ENCODE measurements around the gene CSRP2.

The CSRP2 gene

DNA sequence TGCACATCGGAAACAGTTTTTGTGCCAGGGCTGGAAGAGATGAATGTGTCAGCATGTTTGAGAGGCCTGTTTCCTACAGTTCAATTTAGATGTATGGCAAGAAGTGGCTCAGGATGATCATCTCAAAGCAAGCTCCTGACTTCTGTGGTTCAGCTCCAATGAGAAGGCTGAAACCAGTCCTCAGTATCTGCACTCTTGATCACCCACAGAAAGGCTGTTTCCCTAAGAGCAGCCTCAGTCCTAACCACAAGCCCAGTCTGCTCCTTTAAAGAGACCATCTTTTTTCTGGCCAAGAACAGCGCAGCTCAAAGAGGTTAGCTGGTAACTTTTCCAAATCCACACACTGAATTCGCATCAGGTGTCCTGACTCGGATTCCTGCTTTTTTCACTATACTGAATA is 19.2 kb downstream of the CSRP2 start:
- no peak for DNase-seq

DNA sequence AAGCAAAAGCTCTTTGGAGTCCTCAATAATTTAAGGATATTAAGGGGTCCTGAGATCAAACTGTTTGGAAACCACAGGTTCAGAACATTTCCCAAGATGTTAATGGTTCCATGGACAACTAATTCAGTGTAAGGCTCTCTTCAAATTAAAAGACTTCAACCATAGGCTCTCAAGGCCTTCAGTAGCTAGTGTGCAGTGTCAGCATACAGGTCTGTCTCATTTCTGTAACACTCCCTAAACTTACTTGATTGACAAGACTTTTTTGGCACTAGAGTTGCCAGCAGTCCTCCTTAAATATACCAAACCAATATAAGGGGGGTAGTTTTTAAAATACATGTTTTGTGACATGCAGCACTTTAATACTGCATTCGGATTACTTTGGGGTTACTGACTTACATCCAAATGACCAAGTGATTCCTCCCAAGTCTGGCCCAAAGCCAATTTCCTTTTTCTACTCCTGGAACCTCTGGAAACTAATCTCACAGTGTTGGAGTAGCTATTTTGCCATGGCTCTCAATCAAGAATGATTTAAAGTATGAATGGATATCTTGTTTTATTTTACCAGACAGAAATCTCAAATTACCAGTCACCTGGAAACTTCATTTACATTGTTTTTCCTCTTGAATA is 22.7 kb downstream of the CSRP2 start:
- no peak for DNase-seq

DNA sequence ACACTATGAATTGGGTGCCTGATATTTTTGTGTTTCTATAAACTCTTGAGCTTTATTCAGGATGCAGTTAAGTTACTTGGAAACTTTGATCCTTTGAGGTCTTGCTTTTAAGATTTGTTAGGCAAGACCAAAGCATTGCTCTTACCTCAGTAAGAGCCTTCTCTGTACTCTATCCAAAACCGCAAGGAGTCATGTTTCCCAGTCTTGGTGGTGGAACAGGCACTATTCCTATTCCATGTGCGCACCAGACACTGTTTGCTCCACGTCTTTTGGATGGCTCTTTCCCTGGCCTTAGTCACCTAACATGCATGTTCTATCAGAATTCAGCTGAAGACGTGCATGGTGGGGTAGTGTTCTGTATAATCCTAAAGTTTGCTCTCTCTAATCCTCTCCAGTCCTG is 23.5 kb downstream of the CSRP2 start:
- DNase-seq: no peak

DNA sequence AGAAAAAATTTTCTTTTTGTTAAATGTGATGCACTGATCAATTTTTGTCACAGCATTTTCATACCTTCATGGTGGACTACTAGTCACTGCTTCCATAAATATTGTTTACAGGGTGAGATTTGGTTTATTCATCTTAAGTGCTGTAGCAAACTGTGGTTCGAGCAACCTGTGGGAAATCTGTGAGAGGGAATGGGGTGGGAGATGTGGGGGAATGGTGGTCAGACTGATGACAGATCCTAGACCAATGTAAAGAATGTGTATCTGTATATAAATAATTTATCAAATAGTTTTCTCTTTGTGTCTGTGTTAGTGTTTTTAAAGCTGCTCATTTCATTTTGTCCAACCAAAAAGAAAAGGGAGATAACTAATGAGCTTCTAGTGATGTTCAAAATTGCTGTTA is 26.7 kb downstream of the CSRP2 start:
- DNase-seq: no peak

DNA sequence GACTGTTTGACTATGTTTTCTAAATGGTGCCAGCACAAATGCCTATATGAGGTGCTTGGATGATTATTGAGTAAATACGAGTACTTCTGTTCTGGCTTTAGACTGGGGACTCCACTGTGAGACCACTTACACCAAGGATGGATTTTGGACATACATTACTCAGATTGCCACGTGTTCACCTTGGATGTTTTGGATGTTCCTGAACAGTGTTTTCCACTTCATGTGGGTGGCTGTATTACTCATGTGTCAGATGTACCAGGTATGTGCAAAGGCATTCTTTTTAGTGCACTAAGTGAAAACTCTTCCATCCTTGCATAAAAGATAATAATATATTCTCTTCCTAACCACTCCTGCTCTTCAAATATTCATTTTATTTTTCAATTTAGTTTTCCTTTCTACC is 30.7 kb downstream of the CSRP2 start:
- no peak for DNase-seq

DNA sequence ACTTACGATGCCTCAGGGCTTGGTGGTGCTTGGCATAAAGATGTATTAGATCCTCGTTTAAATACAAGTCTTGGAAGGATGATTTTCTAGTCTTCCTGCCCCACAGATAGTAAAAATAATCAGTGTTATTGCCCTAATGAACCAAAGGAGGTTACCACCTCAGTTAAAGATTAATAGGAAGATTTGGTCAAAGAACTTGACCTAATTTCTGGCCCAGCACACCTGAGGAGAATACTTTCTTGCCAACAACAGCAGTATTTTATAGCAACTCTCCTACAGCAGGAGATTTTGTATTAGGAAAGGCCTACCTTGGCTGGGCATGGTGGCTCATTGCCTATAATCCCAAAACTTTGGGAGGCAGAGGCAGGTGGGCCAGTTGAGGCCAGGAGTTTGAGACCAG is 31.6 kb downstream of the CSRP2 start:
- DNase-seq: no peak

DNA sequence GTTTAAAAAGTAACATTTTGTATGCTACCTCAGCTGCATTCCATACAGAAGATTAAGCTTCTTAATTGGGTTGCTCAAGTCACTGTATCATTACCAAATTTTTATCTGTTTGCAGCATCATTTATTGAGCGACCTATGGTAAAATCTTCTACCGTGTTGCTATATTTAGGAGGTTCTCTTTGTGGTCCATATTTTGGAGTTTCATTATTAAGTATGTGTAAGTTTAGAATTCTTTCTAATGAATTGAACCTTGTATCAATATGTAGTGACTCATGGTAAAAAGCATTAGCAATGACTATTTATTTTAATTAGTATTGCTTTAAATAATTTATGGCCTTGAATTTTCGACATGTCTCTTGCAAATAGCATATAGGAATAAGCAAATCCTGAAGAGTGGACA is 42.2 kb downstream of the CSRP2 start:
- DNase-seq: no peak

DNA sequence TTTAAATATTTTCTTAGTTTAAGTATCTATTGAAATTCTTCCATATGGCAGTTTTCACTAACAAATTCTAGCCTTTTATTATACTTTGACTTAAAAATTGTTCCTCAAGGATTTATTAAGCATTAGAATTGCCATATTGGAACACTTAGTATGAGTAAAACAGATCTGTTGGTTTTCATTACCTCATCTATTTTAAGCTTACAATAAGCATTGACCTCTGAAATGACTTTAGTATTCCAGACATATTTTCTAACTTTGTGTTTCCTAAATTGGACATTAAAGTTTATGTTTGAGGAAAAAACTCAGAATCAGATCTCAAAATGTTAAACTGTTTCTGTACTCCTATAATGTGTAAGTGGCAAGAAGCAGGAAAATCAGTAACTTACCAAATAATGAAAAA is 48.4 kb downstream of the CSRP2 start:
- DNase-seq: no peak

DNA sequence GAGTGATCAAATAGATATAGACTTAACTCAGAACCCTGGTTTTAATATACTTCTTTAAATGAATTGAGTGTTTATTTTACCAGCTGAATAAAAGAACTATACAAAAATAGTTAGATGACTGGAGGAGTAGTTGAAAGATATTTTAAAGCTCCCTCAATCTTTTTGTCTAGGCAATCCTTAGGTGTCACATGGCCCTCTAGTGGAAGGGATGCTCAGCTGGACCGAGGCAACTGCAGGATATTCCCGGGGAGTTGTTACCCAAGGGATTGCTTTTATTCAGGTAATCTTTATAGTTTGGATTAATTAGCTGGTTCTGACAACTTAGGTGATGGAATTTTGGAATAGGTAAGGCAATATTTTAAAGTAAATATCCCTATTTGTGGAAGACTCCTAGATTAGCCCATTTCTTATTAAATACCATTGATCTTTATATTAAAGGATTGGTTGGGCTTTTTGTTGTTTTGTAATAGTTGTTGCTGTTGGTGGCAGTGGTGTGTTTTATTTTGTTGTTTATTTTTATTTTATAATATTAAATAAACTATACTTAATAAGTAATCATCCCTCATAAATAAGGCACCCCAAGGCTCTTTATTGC is 57.8 kb downstream of the CSRP2 start:
- peak; percentile 2 for DNase-seq

DNA sequence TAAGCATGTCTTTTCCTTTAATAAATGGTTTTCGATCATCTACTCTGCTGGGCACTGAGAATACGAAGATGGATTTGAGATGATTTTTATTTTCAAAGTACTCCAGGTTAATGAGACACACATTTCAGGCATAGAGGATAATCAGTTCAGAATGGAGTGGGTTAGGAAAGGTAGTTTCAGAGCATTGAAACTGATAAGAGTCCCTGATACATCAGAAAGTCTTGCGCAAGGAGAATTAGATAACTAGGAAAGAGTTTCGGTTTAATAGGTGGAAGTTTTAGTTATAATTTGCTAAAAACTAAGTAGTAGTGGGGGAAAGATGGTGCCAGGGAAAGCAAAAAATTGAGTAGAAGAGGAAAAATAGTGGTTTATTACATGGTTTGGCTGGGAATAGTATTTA is 64.8 kb downstream of the CSRP2 start:
- no peak for DNase-seq

DNA sequence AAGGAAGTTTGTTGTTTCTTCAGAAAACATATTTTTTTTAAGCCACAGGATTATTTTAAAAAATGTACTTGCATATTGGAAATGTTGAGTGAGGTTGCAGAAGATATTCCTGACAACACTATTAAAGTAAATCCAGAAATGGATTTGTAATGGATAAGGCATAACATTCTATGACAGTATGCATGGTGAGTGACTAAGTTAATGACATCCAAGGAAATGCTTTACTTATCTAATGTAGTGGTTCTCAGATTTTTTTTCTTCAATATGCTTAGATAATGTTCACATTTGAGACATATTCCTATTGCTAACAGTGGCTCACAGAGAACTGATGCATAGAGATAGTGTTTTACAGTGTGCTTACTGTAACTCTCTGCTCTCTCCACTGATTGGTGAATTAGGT is 65.6 kb downstream of the CSRP2 start:
- DNase-seq: no peak

DNA sequence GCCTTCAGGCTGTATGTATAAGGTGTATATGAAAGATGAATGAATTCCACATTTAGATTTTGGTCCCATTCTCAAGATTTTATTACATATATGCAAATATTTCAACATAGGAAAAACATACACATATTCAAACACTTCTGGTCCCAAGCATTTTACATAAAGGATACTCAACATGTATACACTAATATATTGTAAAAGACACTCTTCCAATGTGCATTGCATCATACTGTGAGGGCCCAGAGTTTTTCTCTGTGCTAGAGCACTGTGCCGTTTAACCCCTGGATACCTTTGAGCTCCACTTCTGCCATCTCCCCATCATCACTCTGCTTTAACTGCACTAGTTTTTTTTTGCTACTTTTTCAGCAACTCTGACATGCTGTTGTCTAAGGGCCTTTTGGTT is 66.8 kb downstream of the CSRP2 start:
- DNase-seq: no peak

DNA sequence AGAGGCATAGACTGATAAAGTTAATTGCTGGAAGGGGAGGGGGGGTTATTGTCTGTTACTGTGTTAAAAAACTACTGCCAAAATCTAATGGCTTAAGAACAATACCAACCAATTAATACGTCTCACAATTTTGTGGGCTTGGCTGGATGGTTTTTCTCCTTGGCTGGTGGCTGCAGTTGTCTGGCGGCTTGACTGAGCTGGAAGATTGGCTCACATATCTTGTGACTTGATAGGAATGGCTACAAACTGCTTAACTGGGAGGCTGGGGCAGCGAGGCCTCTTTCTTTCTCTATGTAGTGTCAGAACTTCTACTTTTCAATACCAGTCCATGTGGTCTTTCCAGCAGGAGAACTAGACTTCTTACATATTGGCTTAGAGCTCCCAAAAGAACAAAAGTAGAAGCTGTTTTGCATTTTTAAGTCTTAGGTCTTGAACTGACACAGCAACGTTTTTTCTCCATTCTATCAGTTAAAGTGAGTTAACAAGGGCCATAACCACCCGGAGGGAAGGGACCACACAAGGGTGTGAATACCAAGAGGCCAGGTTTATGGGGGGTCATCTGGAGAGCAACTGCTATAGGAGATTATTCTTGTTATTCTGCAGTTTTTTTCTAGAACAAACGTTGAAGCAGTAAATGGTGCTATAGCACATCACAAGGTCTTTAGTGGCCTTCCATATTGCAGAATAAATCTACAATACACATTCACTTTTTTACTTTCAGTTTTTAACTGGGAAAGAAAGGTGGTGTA is 68.0 kb downstream of the CSRP2 start:
- peak; percentile 2 for DNase-seq
